MM.1S (cell line): ENCODE results near the gene MILR1.

Source experiments
- DNase-seq: peaks from one replicate; pipeline ENCODE4 v3.0.0-alpha.2; 2015
- H2AFZ ChIP-seq: fragments of 300-600 bp; sonication (generic); 2 replicates; pipeline ENCODE4 v1.6.0; 2016; ENCODE audit warnings: antibody characterized with exemption, low read length
- H3F3A ChIP-seq: fragments of 300-600 bp; sonication (generic); 2 replicates; pipeline ENCODE4 v1.6.1; 2016; ENCODE audit warnings: mild to moderate bottlenecking, antibody characterized with exemption, low read length, moderate library complexity, mixed read lengths; ENCODE audit not compliant: insufficient read depth
- H3K27ac ChIP-seq: fragments of 300-600 bp; sonication (generic); 2 replicates; pipeline ENCODE4 v1.5.1; 2016; ENCODE audit warnings: mild to moderate bottlenecking, low read length
- H3K27me3 ChIP-seq: fragments of 300-600 bp; sonication (generic); replicated peaks from 2 replicates; pipeline ENCODE4 v1.6.0; 2016; ENCODE audit warnings: low read length; ENCODE audit not compliant: insufficient read depth
- H3K36me3 ChIP-seq: fragments of 300-600 bp; sonication (generic); replicated peaks from 2 replicates; pipeline ENCODE4 v1.6.1; 2016; ENCODE audit warnings: mild to moderate bottlenecking, low read length, mixed read lengths; ENCODE audit not compliant: insufficient read depth
- H3K4me1 ChIP-seq: fragments of 300-600 bp; sonication (generic); 2 replicates; pipeline ENCODE4 v1.6.1; 2016; ENCODE audit warnings: low read length, mixed read lengths
- H3K4me2 ChIP-seq: fragments of 300-600 bp; sonication (generic); 2 replicates; pipeline ENCODE4 v1.6.0; 2016; ENCODE audit warnings: low read depth, low read length
- H3K4me3 ChIP-seq: fragments of 300-600 bp; sonication (generic); 2 replicates; pipeline ENCODE4 v1.5.1; 2016; ENCODE audit warnings: low read length, mixed read lengths
- H3K79me2 ChIP-seq: fragments of 300-600 bp; sonication (generic); 2 replicates; pipeline ENCODE4 v1.6.1; 2016; ENCODE audit warnings: mixed run types, low read length, mixed read lengths
- H3K9ac ChIP-seq: fragments of 300-600 bp; sonication (generic); 2 replicates; pipeline ENCODE4 v1.6.1; 2016; ENCODE audit warnings: low read length, mixed read lengths
- H3K9me2 ChIP-seq: fragments of 300-600 bp; sonication (generic); replicated peaks from 2 replicates; pipeline ENCODE4 v1.6.1; 2016; ENCODE audit warnings: mild to moderate bottlenecking, low read length, mixed read lengths; ENCODE audit not compliant: insufficient read depth
- H3K9me3 ChIP-seq: fragments of 300-600 bp; sonication (generic); replicated peaks from 2 replicates; pipeline ENCODE4 v1.6.1; 2016; ENCODE audit warnings: mild to moderate bottlenecking, low read length, mixed read lengths; ENCODE audit not compliant: insufficient read depth
- H4K20me1 ChIP-seq: fragments of 300-600 bp; sonication (generic); 2 replicates; pipeline ENCODE4 v1.6.1; 2016; ENCODE audit warnings: mild to moderate bottlenecking, low read length, moderate library complexity, mixed read lengths; ENCODE audit not compliant: insufficient read depth
- EZH2 ChIP-seq: fragments of 300-600 bp; sonication (generic); optimal IDR thresholded peaks from 2 replicates; pipeline ENCODE3; 2017; ENCODE audit warnings: low read depth, mild to moderate bottlenecking, antibody characterized with exemption, low read length, mixed read lengths
- EZH2phosphoT487 ChIP-seq: fragments of 300-600 bp; sonication (generic); IDR thresholded peaks from 2 replicates; pipeline ENCODE4 v1.6.1; 2018; ENCODE audit warnings: antibody characterized with exemption, low read length
- TF ChIP-seq, protein P1 (sequence below): fragments of 300-600 bp; sonication (generic); IDR thresholded peaks from 2 replicates; pipeline ENCODE4 v1.5.1; 2016; ENCODE audit warnings: antibody characterized with exemption, low read length, mixed read lengths

The MILR1 gene

DNA sequence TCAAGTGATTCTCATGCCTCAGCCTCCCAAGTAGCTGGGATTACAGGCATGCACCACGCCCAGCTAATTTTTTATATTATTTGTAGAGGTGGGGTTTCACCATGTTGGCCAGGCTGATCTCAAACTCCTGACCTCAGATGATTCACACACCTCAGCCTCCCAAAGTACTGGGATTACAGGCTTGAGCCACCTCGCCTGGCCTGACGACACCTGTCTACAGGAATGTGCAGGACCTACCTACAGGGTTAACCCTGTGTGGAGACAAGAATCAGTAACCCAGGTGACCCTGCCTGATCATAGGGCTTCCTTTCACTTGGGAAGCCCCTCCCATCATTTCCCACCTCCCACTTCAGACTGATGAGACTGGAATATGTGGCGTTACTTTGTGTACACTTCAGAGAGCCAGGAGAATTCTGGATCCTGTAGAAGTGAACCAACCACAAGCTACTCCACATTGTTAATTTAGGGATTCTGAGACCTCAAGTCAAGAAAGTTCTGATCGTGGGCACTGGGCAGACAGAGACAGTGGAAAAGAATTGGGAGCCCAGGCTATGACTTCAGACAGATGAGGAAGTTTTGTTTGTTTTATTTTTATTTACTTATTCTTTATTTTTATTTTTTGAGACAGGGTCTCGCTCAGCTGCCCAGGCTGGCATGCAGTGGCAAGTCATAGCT is 5.7 kb upstream of the MILR1 start:
- no peaks in the 10 kb centered on the region for H3K36me3 ChIP-seq
- TF ChIP-seq EZH2, result no peak
- no peak for TF ChIP-seq EZH2phosphoT487
- TF ChIP-seq, protein P1, sequence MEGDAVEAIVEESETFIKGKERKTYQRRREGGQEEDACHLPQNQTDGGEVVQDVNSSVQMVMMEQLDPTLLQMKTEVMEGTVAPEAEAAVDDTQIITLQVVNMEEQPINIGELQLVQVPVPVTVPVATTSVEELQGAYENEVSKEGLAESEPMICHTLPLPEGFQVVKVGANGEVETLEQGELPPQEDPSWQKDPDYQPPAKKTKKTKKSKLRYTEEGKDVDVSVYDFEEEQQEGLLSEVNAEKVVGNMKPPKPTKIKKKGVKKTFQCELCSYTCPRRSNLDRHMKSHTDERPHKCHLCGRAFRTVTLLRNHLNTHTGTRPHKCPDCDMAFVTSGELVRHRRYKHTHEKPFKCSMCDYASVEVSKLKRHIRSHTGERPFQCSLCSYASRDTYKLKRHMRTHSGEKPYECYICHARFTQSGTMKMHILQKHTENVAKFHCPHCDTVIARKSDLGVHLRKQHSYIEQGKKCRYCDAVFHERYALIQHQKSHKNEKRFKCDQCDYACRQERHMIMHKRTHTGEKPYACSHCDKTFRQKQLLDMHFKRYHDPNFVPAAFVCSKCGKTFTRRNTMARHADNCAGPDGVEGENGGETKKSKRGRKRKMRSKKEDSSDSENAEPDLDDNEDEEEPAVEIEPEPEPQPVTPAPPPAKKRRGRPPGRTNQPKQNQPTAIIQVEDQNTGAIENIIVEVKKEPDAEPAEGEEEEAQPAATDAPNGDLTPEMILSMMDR, result no peak
- no peak overlapping the region for H2AFZ ChIP-seq
- no peak for DNase-seq
- H3K4me3 ChIP-seq, result no peak overlapping the region
- no peaks in the 10 kb centered on the region for H3K27me3 ChIP-seq
- H4K20me1 ChIP-seq, result no peaks in the 10 kb centered on the region
- H3F3A ChIP-seq, result no peaks in the 10 kb centered on the region
- H3K4me2 ChIP-seq, result no peak overlapping the region
- no peak overlapping the region for H3K9ac ChIP-seq
- no peaks in the 10 kb centered on the region for H3K9me2 ChIP-seq
- H3K79me2 ChIP-seq, result no peaks in the 10 kb centered on the region
- no peaks in the 10 kb centered on the region for H3K9me3 ChIP-seq
- H3K27ac ChIP-seq, result no peak overlapping the region
- H3K4me1 ChIP-seq, result peaks cover 15% of the 10 kb centered on the region

DNA sequence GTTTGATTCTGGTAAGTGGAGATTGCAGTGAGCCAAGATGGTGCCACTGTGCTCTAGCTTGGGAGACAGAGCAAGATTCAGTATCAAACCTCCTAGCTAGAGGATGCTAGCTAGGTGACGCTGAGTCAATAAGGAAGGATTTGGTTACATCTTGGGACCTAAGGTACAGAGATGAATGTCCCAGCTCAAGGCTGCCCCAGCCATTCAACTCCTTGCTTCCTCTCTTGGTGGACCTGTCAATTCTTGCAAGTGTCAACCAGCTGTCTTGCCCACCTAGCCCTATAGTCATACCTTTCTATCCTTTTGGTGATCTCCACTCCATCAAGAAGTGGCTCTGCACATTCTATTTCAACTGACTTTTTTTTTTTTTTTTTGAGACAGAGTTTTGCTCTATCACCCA is 1.4 kb upstream of the MILR1 start:
- Histone ChIP-seq H3K9ac (no peak overlapping the region), H2AFZ (no peak overlapping the region), H3K79me2 (no peaks in the 10 kb centered on the region), H3K9me3 (no peaks in the 10 kb centered on the region), H3K9me2 (no peaks in the 10 kb centered on the region), H3K4me2 (no peak overlapping the region), H3K27ac (no peak overlapping the region), H3K4me3 (no peak overlapping the region), H3F3A (no peaks in the 10 kb centered on the region), H3K4me1 (peaks cover 3% of the 10 kb centered on the region), H3K27me3 (no peaks in the 10 kb centered on the region), H3K36me3 (no peaks in the 10 kb centered on the region), H4K20me1 (no peaks in the 10 kb centered on the region)
- DNase-seq, result no peak
- TF ChIP-seq, protein P1, result no peak
- no peak for TF ChIP-seq EZH2phosphoT487
- no peak for TF ChIP-seq EZH2

DNA sequence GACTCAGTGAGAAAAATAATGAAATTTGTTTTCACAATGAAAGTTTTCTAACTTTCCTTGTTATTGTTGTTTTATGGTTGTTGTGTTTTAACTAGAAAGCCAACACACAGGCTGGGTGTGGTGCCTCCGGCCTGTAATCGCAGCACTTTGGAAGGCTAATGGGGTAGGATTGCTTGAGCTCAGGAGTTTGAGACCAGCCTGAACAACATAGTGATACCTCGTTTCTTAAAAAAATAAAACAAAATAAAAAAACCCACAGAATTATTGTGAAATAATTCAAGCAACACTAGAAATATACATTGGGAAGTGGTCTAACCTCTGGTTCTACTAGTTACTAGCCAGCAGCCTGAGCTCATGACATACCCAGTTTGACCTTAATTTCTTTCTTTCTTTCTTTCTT is 630 bp downstream of the MILR1 start:
- DNase-seq, result no peak
- TF ChIP-seq EZH2phosphoT487, result no peak
- TF ChIP-seq, protein P1, result no peak
- TF ChIP-seq EZH2, result no peak
- H3K79me2 ChIP-seq, result no peaks in the 10 kb centered on the region
- no peaks in the 10 kb centered on the region for H3K27me3 ChIP-seq
- no peak overlapping the region for H3K9ac ChIP-seq
- H3K9me3 ChIP-seq, result no peaks in the 10 kb centered on the region
- H3K4me1 ChIP-seq, result no peaks in the 10 kb centered on the region
- peak overlapping the region; percentile 25; the same call in 1 of the 2 replicates for H3K27ac ChIP-seq
- no peaks in the 10 kb centered on the region for H3K36me3 ChIP-seq
- H3K4me3 ChIP-seq, result no peak overlapping the region
- H2AFZ ChIP-seq, result no peak overlapping the region
- no peaks in the 10 kb centered on the region for H4K20me1 ChIP-seq
- H3K9me2 ChIP-seq, result no peaks in the 10 kb centered on the region
- H3K4me2 ChIP-seq, result peak overlapping the region; percentile 42; the same call in 1 of the 2 replicates
- no peaks in the 10 kb centered on the region for H3F3A ChIP-seq
